DOHH2 (cell line): ENCODE measurements around the gene NUP62.

Experiments
- EZH2phosphoT487 ChIP-seq: fragments of 200-600 bp; sonication (generic); IDR thresholded peaks from 2 replicates; pipeline ENCODE4 v1.6.1; 2017; ENCODE audit warnings: borderline replicate concordance, mild to moderate bottlenecking, antibody characterized with exemption, low read length, moderate library complexity, mixed read lengths
- TF ChIP-seq, protein P1 (sequence below): fragments of 200-600 bp; sonication (generic); IDR thresholded peaks from one replicate; pipeline ENCODE4 v1.5.1; 2014; ENCODE audit warnings: antibody characterized with exemption, mild to moderate bottlenecking, low read depth, low read length; ENCODE audit not compliant: poor library complexity, severe bottlenecking

DNA sequence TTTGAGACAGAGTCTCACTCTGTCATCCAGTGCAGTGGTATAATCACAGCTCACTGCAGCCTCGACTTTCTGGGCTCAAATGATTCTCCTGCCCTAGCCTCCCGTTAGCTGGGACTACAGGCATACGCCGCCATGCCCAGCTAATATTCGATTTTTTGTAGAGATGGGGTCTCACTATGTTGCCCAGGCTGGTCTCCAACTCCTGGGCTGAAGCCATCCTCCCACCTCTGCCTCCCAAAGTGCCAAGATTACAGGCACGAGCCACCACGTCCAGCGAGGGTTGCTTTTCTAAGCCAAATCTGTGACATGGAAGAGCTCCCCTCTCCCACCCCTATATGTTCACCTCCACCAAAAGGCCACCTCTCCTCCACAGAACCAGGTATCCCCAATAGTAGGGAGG, 11.2 kb downstream of the NUP62 start:
- TF ChIP-seq, protein P1, sequence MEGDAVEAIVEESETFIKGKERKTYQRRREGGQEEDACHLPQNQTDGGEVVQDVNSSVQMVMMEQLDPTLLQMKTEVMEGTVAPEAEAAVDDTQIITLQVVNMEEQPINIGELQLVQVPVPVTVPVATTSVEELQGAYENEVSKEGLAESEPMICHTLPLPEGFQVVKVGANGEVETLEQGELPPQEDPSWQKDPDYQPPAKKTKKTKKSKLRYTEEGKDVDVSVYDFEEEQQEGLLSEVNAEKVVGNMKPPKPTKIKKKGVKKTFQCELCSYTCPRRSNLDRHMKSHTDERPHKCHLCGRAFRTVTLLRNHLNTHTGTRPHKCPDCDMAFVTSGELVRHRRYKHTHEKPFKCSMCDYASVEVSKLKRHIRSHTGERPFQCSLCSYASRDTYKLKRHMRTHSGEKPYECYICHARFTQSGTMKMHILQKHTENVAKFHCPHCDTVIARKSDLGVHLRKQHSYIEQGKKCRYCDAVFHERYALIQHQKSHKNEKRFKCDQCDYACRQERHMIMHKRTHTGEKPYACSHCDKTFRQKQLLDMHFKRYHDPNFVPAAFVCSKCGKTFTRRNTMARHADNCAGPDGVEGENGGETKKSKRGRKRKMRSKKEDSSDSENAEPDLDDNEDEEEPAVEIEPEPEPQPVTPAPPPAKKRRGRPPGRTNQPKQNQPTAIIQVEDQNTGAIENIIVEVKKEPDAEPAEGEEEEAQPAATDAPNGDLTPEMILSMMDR: no peak
- TF ChIP-seq EZH2phosphoT487: no peak
